HepG2 (cell line): ENCODE measurements around the gene ITGB7. TPM values are rescaled to one million over a fixed set of nuclear protein-coding genes. Genes with fewer than 3 reads are reported as not detected.

Source experiments
- ATAC-seq: fragments of 200-7000 bp; cut with Tn5 transposase; 3 replicates; pipeline ENCODE4 v1.9.1; 2020; ENCODE audit warnings: mild to moderate bottlenecking, moderate library complexity
- BruUV-seq: library from RNA; stranded (reverse); fragments of 400-500 nt; replicated peaks from 2 replicates; lab custom pipeline; 2021; lab: Mats Ljungman, UMichigan
- CTCF ChIA-PET: fragments of 300-600 bp; formaldehyde crosslinking; extraction: SDS; loops from one replicate; lab custom pipeline; 2021; ENCODE audit warnings: low total read pairs, inconsistent platforms, low intra/inter-chr PET ratio; lab: Yijun Ruan, JAX
- POLR2A ChIA-PET: fragments of 350-600 bp; sonication (Branson Sonifier 250); formaldehyde crosslinking; loops from one replicate; lab custom pipeline; 2020; ENCODE audit warnings: antibody characterized with exemption, inconsistent platforms; lab: Yijun Ruan, JAX
- DNase-seq: peaks from one replicate; pipeline ENCODE4 v3.0.0-alpha.2; 2015; ENCODE audit warnings: low spot score
- FAIRE-seq: peaks from 3 replicates; lab custom pipeline; 2011; peaks lifted over from hg19 to GRCh38; lab: Jason Lieb, UNC
- H2AFZ ChIP-seq: one replicate; pipeline ENCODE4 v1.6.1; 2011; ENCODE audit warnings: low read length, inconsistent platforms
- H3K27ac ChIP-seq: fragments of 300-600 bp; 3 replicates; pipeline ENCODE4 v1.8.0; 2011; ENCODE audit warnings: mixed run types, mild to moderate bottlenecking, mixed read lengths, low read length, inconsistent platforms; ENCODE audit not compliant: insufficient read depth; ENCODE audit errors: extremely low read length
- H3K27me3 ChIP-seq, 2 experiments: fragments of 200-600 bp in 1 of 2; 2 replicates in 1 of 2; 3 replicates in 1 of 2; pipeline versions ENCODE4 v1.6.0 to v1.8.0; 2011; ENCODE audit warnings: low read length in 2 of 2, mild to moderate bottlenecking in 2 of 2, moderate library complexity in 2 of 2, inconsistent platforms in 1 of 2; ENCODE audit not compliant: insufficient read depth in 2 of 2, control insufficient read depth in 1 of 2
- H3K36me3 ChIP-seq, 2 experiments: fragments of 200-600 bp in 1 of 2; replicated peaks in 1 of 2; 2 replicates in 1 of 2; 3 replicates in 1 of 2; pipeline versions ENCODE4 v1.5.1 to v1.8.0; 2011; ENCODE audit warnings: low read length in 2 of 2, inconsistent platforms in 1 of 2; ENCODE audit not compliant: insufficient read depth in 2 of 2, control insufficient read depth in 1 of 2
- H3K4me1 ChIP-seq: 2 replicates; pipeline ENCODE4 v1.5.1; 2012; ENCODE audit warnings: low read length, inconsistent platforms; ENCODE audit not compliant: insufficient read depth
- H3K4me2 ChIP-seq: 2 replicates; pipeline ENCODE4 v1.6.0; 2011; ENCODE audit warnings: low read depth, low read length, inconsistent platforms
- H3K4me3 ChIP-seq, 3 experiments: fragments of 200-600 bp in 1 of 3; sonication (generic), shearing (Covaris generic) in 1 of 3; replicated peaks in 1 of 3; 2 replicates each; pipeline ENCODE4 v1.5.1; 2011 to 2016; ENCODE audit warnings: low read length in 3 of 3, inconsistent platforms in 2 of 3, low read depth in 2 of 3, mild to moderate bottlenecking in 2 of 3, control low read depth in 1 of 3, mixed read lengths in 1 of 3; ENCODE audit not compliant: insufficient read depth in 1 of 3
- H3K79me2 ChIP-seq: one replicate; pipeline ENCODE4 v1.6.1; 2011; ENCODE audit warnings: low read length, inconsistent platforms; ENCODE audit not compliant: insufficient read depth
- H3K9ac ChIP-seq: 2 replicates; pipeline ENCODE4 v1.6.0; 2011; ENCODE audit warnings: mild to moderate bottlenecking, low read depth, low read length, inconsistent platforms; ENCODE audit not compliant: insufficient read depth
- H3K9me3 ChIP-seq: 2 replicates; pipeline ENCODE4 v1.5.1; 2012; ENCODE audit warnings: mild to moderate bottlenecking, low read length
- H4K20me1 ChIP-seq: 2 replicates; pipeline ENCODE4 v1.6.0; 2011; ENCODE audit warnings: inconsistent platforms, mild to moderate bottlenecking, low read length, moderate library complexity; ENCODE audit not compliant: insufficient read depth
- ATM ChIP-seq: fragments of 450-650 bp; IDR thresholded peaks from 2 replicates; pipeline ENCODE4 v1.7.1; 2017; ENCODE audit warnings: mild to moderate bottlenecking, borderline replicate concordance
- MXD4 ChIP-seq: IDR thresholded peaks from 2 replicates; pipeline ENCODE4 v1.6.1; 2016; ENCODE audit warnings: mild to moderate bottlenecking, missing biosample characterization, missing genetic modification reagents
- NR2C2 ChIP-seq: sonication (generic); formaldehyde crosslinking; IDR thresholded peaks from 2 replicates; pipeline ENCODE4 v1.4.0; 2020; ENCODE audit warnings: missing genetic modification reagents, mild to moderate bottlenecking, moderate library complexity, borderline replicate concordance
- SAP130 ChIP-seq: IDR thresholded peaks from 2 replicates; pipeline ENCODE4 v1.6.1; 2016; ENCODE audit warnings: low read depth
- TCF12 ChIP-seq, 2 experiments: fragments of 450-650 bp in 1 of 2; sonication (generic) in 1 of 2; formaldehyde crosslinking in 1 of 2; IDR thresholded peaks; 2 replicates each; pipeline versions ENCODE4 v1.6.1 to v1.8.0; 2017 to 2022; ENCODE audit warnings: antibody characterized with exemption in 1 of 2, mild to moderate bottlenecking in 1 of 2, missing genetic modification reagents in 1 of 2, moderate library complexity in 1 of 2
- TSC22D2 ChIP-seq: sonication (generic); formaldehyde crosslinking; IDR thresholded peaks from 2 replicates; pipeline ENCODE4 v1.5.1; 2020; ENCODE audit warnings: missing genetic modification reagents, mild to moderate bottlenecking, borderline replicate concordance
- ZFYVE20 ChIP-seq: sonication (generic); formaldehyde crosslinking; IDR thresholded peaks from 2 replicates; pipeline ENCODE4 v1.8.0; 2023; ENCODE audit warnings: low read depth, mild to moderate bottlenecking, moderate library complexity, missing genetic modification reagents, borderline replicate concordance
- ZNF430 ChIP-seq: sonication (generic); formaldehyde crosslinking; IDR thresholded peaks from 2 replicates; pipeline ENCODE4 v1.9.0; 2021; ENCODE audit warnings: mild to moderate bottlenecking, missing genetic modification reagents
- WGBS: methylation state at CpG from one replicate; pipeline ENCODE4 v1.1.6; 2017; ENCODE audit warnings: low lambda C conversion rate; 5-methylcytosine and 5-hydroxymethylcytosine counted together
- in situ Hi-C: cut with HindIII; loops from 2 replicates; pipeline ENCODE4 v1.10.0; 2017; ENCODE audit warnings: low pct_unique_long_range_greater_than_20kb; ENCODE audit not compliant: extremely low pct_ligation_motif_present
- intact Hi-C: fragments of 100-400 bp; cut with micrococcal nuclease; formaldehyde crosslinking; loops from one replicate; pipeline ENCODE4 v1.10.0; 2022; ENCODE audit not compliant: unreplicated experiment
- polyA plus RNA-seq, 8 experiments: library from polyadenylated mRNA; depleted of rRNA in 3 of 8; stranded (reverse) in 7 of 8; unstranded in 1 of 8; fragments of >200 nt; fragmentation: Illumina TruSeq in 4 of 8; extraction: Trizol in 4 of 8; gene quantifications; 2 replicates each; pipeline versions ENCODE4 v1.2.1 to v1.2.3, GENCODE V29; 2011 to 2016; ENCODE audit warnings: low read depth in 4 of 8, missing spikeins in 1 of 8, mixed read lengths in 1 of 8; ENCODE audit not compliant: insufficient read depth in 1 of 8
- total RNA-seq, 5 experiments: library from RNA; depleted of rRNA; stranded (reverse); fragments of >200 nt; fragmentation: Illumina TruSeq; extraction: Trizol; gene quantifications; 2 replicates each; pipeline ENCODE4 v1.2.3, GENCODE V29; 2016; ENCODE audit warnings: low read depth in 1 of 5
- TF ChIP-seq, protein P1 (sequence below): sonication (generic); formaldehyde crosslinking; IDR thresholded peaks from 2 replicates; pipeline ENCODE4 v1.5.0; 2020; ENCODE audit warnings: missing genetic modification reagents, mild to moderate bottlenecking, borderline replicate concordance
- TF ChIP-seq, protein P2 (sequence below): sonication (generic); formaldehyde crosslinking; IDR thresholded peaks from 2 replicates; pipeline ENCODE4 v1.4.0; 2020; ENCODE audit warnings: missing genetic modification reagents
- TF ChIP-seq, protein P3 (sequence below): sonication (generic); formaldehyde crosslinking; IDR thresholded peaks from 2 replicates; pipeline ENCODE4 v1.4.0; 2020; ENCODE audit warnings: missing genetic modification reagents

The ITGB7 gene
- total and polyA plus RNA-seq, 2 of the 13 experiments (the other 11 are each of a cell fraction or from before 2014, with no cell fraction given): 0.16 to 0.18 TPM

DNA sequence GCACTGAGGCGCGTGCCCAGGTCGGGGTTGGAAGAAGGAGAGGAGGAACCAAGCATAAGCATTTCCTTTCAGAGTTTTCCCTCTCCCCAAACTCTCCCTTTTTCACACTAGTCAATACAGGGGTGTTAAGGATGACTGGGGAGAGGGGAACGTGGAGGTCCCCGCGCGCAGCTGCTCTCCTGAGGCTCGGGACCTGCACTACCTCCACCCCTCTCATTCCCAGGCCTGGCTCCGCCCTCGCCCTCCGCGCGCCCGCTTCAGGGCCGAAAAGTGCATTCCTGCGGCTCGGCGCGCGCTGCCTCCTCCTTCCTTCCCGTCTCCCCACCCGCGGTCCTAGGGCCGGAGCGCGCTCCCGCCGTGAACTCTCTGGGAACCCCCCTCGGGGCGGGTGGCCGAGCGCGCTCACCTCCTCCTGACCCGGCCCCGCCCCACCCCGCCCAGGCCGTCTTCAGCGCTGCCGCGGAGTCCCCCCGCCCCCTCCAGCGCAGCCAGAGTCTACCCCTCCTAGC is 13.7 kb upstream of the ITGB7 start:
- BruUV-seq: no TSS peak
- Histone ChIP-seq H3K4me2 (peak overlapping the region; percentile 100), H3K9me3 (no peaks in the 10 kb centered on the region), H3K4me1 (peaks cover 73% of the 10 kb centered on the region), H3K9ac (peak overlapping the region; percentile 85; the same call in 1 of the 2 replicates), H3K4me3 (peak overlapping the region; percentile 75 to 89 (median 89)), H2AFZ (no peak overlapping the region), H3K79me2 (no peaks in the 10 kb centered on the region), H3K36me3 (no peaks in the 10 kb centered on the region), H4K20me1 (no peaks in the 10 kb centered on the region), H3K27me3 (peaks cover 0 to 20% of the 10 kb centered on the region in 2 experiments; a peak in 3 of 5 replicates), H3K27ac (peak overlapping the region; percentile 88)
- 2% methylated on average over 8 of the region's 42 CpGs for WGBS
- in situ Hi-C loops: no loop called here
- intact Hi-C loops: loop anchor here (5.0 kb wide), 1 partner anchor 77 kb away; the partner anchor contains the start of genes MYG1 and PFDN5
- POLR2A ChIA-PET: interaction anchor here (1.0 to 3.7 kb wide), 10 partner anchors 10 to 280 kb away, joined by 3 to 17 read pairs (median 8); partner anchors contain the start of genes AAAS, CSAD, ESPL1 and PFDN5
- CTCF ChIA-PET: no interaction called here
- DNase-seq: peak; percentile 81
- ATAC-seq: peak; percentile 80
- peak; percentile 43 for FAIRE-seq
- TF ChIP-seq NR2C2 (CRISPR knock-in tag) (no peak; the same call in 1 of the 2 replicates), ZNF430 (CRISPR knock-in tag) (peak; percentile 57; the same call in 1 of the 2 replicates), TCF12 (IDR thresholded peaks at IDR 0.05) (no peak), TCF12 (CRISPR knock-in tag; IDR thresholded peaks at IDR 0.05) (no peak), ATM (no peak), MXD4 (CRISPR knock-in tag) (no peak), TSC22D2 (CRISPR knock-in tag) (no peak; the same call in 1 of the 2 replicates), SAP130 (peak; percentile 62; the same call in 1 of the 2 replicates), ZFYVE20 (no peak)
- TF ChIP-seq, protein P1, sequence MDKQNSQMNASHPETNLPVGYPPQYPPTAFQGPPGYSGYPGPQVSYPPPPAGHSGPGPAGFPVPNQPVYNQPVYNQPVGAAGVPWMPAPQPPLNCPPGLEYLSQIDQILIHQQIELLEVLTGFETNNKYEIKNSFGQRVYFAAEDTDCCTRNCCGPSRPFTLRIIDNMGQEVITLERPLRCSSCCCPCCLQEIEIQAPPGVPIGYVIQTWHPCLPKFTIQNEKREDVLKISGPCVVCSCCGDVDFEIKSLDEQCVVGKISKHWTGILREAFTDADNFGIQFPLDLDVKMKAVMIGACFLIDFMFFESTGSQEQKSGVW: no peak
- TF ChIP-seq, protein P2, sequence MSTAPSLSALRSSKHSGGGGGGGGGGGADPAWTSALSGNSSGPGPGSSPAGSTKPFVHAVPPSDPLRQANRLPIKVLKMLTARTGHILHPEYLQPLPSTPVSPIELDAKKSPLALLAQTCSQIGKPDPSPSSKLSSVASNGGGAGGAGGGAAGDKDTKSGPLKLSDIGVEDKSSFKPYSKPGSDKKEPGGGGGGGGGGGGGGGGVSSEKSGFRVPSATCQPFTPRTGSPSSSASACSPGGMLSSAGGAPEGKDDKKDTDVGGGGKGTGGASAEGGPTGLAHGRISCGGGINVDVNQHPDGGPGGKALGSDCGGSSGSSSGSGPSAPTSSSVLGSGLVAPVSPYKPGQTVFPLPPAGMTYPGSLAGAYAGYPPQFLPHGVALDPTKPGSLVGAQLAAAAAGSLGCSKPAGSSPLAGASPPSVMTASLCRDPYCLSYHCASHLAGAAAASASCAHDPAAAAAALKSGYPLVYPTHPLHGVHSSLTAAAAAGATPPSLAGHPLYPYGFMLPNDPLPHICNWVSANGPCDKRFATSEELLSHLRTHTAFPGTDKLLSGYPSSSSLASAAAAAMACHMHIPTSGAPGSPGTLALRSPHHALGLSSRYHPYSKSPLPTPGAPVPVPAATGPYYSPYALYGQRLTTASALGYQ: no peak
- TF ChIP-seq, protein P3, sequence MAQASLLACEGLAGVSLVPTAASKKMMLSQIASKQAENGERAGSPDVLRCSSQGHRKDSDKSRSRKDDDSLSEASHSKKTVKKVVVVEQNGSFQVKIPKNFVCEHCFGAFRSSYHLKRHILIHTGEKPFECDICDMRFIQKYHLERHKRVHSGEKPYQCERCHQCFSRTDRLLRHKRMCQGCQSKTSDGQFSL (CRISPR knock-in tag): 0 out of 2 replicates have a peak, but pooled peaks have one; percentile 65
